GM23338 (cell line): ENCODE results near the gene FAM13A. TPM values are rescaled to one million over a fixed set of nuclear protein-coding genes. Genes with fewer than 3 reads are reported as not detected.

Source experiments
- ATAC-seq: fragments of 200-7000 bp; cut with Tn5 transposase; 3 replicates; pipeline ENCODE4 v1.9.1; 2020
- DNase-seq: peaks from one replicate; pipeline ENCODE4 v3.0.0-alpha.2; 2015; ENCODE audit warnings: low spot score
- H2AFZ ChIP-seq: fragments of 200-600 bp; sonication (generic); 2 replicates; pipeline ENCODE4 v1.8.0; 2016; ENCODE audit warnings: antibody characterized with exemption, mild to moderate bottlenecking, moderate library complexity
- H3F3A ChIP-seq: fragments of 200-600 bp; sonication (generic); replicated peaks from 2 replicates; pipeline ENCODE4 v1.8.0; 2017; ENCODE audit warnings: antibody characterized with exemption, mixed run types, low read depth
- H3K27ac ChIP-seq: fragments of 200-600 bp; sonication (generic); 2 replicates; pipeline ENCODE4 v1.6.1; 2016; ENCODE audit warnings: low read depth
- H3K27me3 ChIP-seq: fragments of 200-600 bp; sonication (generic); 2 replicates; pipeline ENCODE4 v1.8.0; 2016; ENCODE audit warnings: mild to moderate bottlenecking, mixed run types, moderate library complexity; ENCODE audit not compliant: insufficient read depth
- H3K36me3 ChIP-seq: fragments of 200-600 bp; sonication (generic); 2 replicates; pipeline ENCODE4 v1.8.0; 2016; ENCODE audit warnings: mild to moderate bottlenecking; ENCODE audit not compliant: insufficient read depth
- H3K4me1 ChIP-seq: fragments of 200-600 bp; sonication (generic); 2 replicates; pipeline ENCODE4 v1.8.0; 2016; ENCODE audit warnings: mild to moderate bottlenecking, moderate library complexity; ENCODE audit not compliant: insufficient read depth
- H3K4me2 ChIP-seq: fragments of 200-600 bp; sonication (generic); 2 replicates; pipeline ENCODE4 v1.7.1; 2017; ENCODE audit warnings: mixed run types
- H3K4me3 ChIP-seq: fragments of 200-600 bp; sonication (generic); 2 replicates; pipeline ENCODE4 v1.6.1; 2016; ENCODE audit warnings: mixed run types
- H3K79me2 ChIP-seq: fragments of 200-600 bp; sonication (generic); replicated peaks from 2 replicates; pipeline ENCODE4 v1.8.0; 2017; ENCODE audit warnings: mild to moderate bottlenecking; ENCODE audit not compliant: insufficient read depth
- H3K9me2 ChIP-seq: fragments of 200-600 bp; sonication (generic); 2 replicates; pipeline ENCODE4 v1.8.0; 2017; ENCODE audit not compliant: insufficient read depth
- H4K20me1 ChIP-seq: fragments of 200-600 bp; sonication (generic); replicated peaks from 2 replicates; pipeline ENCODE4 v1.8.0; 2017; ENCODE audit warnings: mild to moderate bottlenecking; ENCODE audit not compliant: insufficient read depth
- H3K27ac Mint-ChIP-seq: 2 replicates; pipeline ENCODE4 v1.8.0; 2020; ENCODE audit warnings: inconsistent platforms, mild to moderate bottlenecking, moderate library complexity, mixed read lengths
- H3K27me3 Mint-ChIP-seq: 3 replicates; pipeline ENCODE4 v1.8.0; 2022; ENCODE audit warnings: low read depth, mild to moderate bottlenecking, moderate library complexity, mixed read lengths, inconsistent platforms; ENCODE audit not compliant: insufficient read depth, poor library complexity
- H3K36me3 Mint-ChIP-seq: 3 replicates; pipeline ENCODE4 v1.8.0; 2021; ENCODE audit warnings: low read depth, mild to moderate bottlenecking, inconsistent platforms, moderate library complexity, mixed read lengths
- H3K4me1 Mint-ChIP-seq: 3 replicates; pipeline ENCODE4 v1.8.0; 2020; ENCODE audit warnings: mild to moderate bottlenecking, inconsistent platforms, mixed read lengths
- H3K4me3 Mint-ChIP-seq: 3 replicates; pipeline ENCODE4 v1.8.0; 2021; ENCODE audit warnings: moderate library complexity, mild to moderate bottlenecking, inconsistent platforms, mixed read lengths
- H3K9me3 Mint-ChIP-seq: 3 replicates; pipeline ENCODE4 v1.8.0; 2020; ENCODE audit warnings: moderate library complexity, mild to moderate bottlenecking, inconsistent platforms, mixed read lengths
- CREB1 ChIP-seq: fragments of 250-450 bp; sonication (Bioruptor Pico); IDR thresholded peaks from 2 replicates; pipeline ENCODE4 v1.5.0; 2020; ENCODE audit warnings: low read depth, mild to moderate bottlenecking, moderate library complexity
- EZH2phosphoT487 ChIP-seq: fragments of 200-600 bp; sonication (generic); IDR thresholded peaks from one replicate; pipeline ENCODE4 v1.8.1; 2018; ENCODE audit warnings: antibody characterized with exemption; ENCODE audit not compliant: unreplicated experiment
- JUNB ChIP-seq: IDR thresholded peaks from one replicate; pipeline ENCODE4 v1.6.1; 2016; ENCODE audit warnings: antibody characterized with exemption; ENCODE audit not compliant: unreplicated experiment
- NANOG ChIP-seq: IDR thresholded peaks from 2 replicates; pipeline ENCODE4 v1.6.1; 2016; ENCODE audit warnings: antibody characterized with exemption, borderline replicate concordance
- POLR2AphosphoS5 ChIP-seq: IDR thresholded peaks from 2 replicates; pipeline ENCODE4 v1.6.1; 2016; ENCODE audit warnings: antibody characterized with exemption, low read depth
- STAT1 ChIP-seq: IDR thresholded peaks from one replicate; pipeline ENCODE4 v1.6.1; 2016; ENCODE audit warnings: antibody characterized with exemption; ENCODE audit not compliant: unreplicated experiment
- ZNF114 ChIP-seq: fragments of 250-450 bp; sonication (Bioruptor Pico); IDR thresholded peaks from 2 replicates; pipeline ENCODE4 v1.5.0; 2020; ENCODE audit warnings: mild to moderate bottlenecking, moderate library complexity
- ZNF331 ChIP-seq: fragments of 250-450 bp; sonication (Bioruptor Pico); IDR thresholded peaks from 2 replicates; pipeline ENCODE4 v1.5.0; 2020; ENCODE audit warnings: low read depth, mild to moderate bottlenecking, moderate library complexity
- polyA plus RNA-seq: library from polyadenylated mRNA; unstranded; fragments of >200 nt; fragmentation: Nextera tagmentation; extraction: Ambion mirVana; gene quantifications from 2 replicates; pipeline ENCODE4 v1.2.1, GENCODE V29; 2016
- total RNA-seq: library from RNA; depleted of rRNA; stranded (reverse); fragments of >200 nt; shearing (Covaris generic); gene quantifications from 2 replicates; pipeline ENCODE4 v1.2.3, GENCODE V29; 2014
- TF ChIP-seq, protein P1 (sequence below): fragments of 250-450 bp; sonication (Bioruptor Pico); IDR thresholded peaks from 2 replicates; pipeline ENCODE4 v1.5.0; 2020; ENCODE audit warnings: mild to moderate bottlenecking, moderate library complexity
- TF ChIP-seq, protein P2 (sequence below): IDR thresholded peaks from 2 replicates; pipeline ENCODE4 v1.6.1; 2016; ENCODE audit warnings: antibody characterized with exemption
- TF ChIP-seq, protein P3 (sequence below), 2 experiments: fragments of 200-600 bp in 1 of 2; sonication (generic) in 1 of 2; conservative IDR thresholded peaks; 2 replicates each; pipeline versions ENCODE4 v1.5.1 to v1.6.1; 2016 to 2017; ENCODE audit warnings: antibody characterized with exemption in 2 of 2, low read depth in 2 of 2, mild to moderate bottlenecking in 2 of 2, moderate library complexity in 1 of 2

FAM13A gene
- total and polyA plus RNA-seq, 2 experiments from 2014 or later = 13.9 to 28.4 TPM

DNA sequence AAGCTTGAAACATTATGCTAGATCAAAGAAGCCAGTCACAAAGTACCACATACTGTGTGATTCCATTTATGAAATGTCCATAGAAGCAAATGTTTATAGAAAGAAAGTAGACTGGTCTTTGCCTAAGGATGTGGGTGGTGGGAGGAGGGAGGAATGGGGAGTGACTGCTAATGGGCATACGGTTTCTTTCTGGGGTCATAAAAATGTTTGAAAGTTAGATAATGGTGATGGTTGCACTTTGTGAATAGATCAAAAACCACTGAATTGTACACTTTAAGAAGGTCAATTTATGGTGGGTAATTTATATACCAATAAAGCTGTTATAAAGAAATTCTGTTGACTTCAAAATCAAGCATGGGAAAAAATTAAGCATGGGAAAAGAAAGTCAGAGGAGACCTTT lies 56.6 kb downstream of the FAM13A start (continued):
- TF ChIP-seq, protein P1, sequence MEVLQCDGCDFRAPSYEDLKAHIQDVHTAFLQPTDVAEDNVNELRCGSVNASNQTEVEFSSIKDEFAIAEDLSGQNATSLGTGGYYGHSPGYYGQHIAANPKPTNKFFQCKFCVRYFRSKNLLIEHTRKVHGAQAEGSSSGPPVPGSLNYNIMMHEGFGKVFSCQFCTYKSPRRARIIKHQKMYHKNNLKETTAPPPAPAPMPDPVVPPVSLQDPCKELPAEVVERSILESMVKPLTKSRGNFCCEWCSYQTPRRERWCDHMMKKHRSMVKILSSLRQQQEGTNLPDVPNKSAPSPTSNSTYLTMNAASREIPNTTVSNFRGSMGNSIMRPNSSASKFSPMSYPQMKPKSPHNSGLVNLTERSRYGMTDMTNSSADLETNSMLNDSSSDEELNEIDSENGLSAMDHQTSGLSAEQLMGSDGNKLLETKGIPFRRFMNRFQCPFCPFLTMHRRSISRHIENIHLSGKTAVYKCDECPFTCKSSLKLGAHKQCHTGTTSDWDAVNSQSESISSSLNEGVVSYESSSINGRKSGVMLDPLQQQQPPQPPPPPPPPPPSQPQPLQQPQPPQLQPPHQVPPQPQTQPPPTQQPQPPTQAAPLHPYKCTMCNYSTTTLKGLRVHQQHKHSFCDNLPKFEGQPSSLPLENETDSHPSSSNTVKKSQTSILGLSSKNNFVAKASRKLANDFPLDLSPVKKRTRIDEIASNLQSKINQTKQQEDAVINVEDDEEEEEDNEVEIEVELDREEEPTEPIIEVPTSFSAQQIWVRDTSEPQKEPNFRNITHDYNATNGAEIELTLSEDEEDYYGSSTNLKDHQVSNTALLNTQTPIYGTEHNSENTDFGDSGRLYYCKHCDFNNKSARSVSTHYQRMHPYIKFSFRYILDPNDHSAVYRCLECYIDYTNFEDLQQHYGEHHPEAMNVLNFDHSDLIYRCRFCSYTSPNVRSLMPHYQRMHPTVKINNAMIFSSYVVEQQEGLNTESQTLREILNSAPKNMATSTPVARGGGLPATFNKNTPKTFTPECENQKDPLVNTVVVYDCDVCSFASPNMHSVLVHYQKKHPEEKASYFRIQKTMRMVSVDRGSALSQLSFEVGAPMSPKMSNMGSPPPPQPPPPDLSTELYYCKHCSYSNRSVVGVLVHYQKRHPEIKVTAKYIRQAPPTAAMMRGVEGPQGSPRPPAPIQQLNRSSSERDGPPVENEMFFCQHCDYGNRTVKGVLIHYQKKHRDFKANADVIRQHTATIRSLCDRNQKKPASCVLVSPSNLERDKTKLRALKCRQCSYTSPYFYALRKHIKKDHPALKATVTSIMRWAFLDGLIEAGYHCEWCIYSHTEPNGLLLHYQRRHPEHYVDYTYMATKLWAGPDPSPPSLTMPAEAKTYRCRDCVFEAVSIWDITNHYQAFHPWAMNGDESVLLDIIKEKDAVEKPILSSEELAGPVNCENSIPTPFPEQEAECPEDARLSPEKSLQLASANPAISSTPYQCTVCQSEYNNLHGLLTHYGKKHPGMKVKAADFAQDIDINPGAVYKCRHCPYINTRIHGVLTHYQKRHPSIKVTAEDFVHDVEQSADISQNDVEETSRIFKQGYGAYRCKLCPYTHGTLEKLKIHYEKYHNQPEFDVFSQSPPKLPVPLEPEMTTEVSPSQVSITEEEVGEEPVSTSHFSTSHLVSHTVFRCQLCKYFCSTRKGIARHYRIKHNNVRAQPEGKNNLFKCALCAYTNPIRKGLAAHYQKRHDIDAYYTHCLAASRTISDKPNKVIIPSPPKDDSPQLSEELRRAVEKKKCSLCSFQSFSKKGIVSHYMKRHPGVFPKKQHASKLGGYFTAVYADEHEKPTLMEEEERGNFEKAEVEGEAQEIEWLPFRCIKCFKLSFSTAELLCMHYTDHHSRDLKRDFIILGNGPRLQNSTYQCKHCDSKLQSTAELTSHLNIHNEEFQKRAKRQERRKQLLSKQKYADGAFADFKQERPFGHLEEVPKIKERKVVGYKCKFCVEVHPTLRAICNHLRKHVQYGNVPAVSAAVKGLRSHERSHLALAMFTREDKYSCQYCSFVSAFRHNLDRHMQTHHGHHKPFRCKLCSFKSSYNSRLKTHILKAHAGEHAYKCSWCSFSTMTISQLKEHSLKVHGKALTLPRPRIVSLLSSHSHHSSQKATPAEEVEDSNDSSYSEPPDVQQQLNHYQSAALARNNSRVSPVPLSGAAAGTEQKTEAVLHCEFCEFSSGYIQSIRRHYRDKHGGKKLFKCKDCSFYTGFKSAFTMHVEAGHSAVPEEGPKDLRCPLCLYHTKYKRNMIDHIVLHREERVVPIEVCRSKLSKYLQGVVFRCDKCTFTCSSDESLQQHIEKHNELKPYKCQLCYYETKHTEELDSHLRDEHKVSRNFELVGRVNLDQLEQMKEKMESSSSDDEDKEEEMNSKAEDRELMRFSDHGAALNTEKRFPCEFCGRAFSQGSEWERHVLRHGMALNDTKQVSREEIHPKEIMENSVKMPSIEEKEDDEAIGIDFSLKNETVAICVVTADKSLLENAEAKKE (CRISPR knock-in tag) = no peak
- TF ChIP-seq EZH2phosphoT487 = no peak
- TF ChIP-seq, protein P2, sequence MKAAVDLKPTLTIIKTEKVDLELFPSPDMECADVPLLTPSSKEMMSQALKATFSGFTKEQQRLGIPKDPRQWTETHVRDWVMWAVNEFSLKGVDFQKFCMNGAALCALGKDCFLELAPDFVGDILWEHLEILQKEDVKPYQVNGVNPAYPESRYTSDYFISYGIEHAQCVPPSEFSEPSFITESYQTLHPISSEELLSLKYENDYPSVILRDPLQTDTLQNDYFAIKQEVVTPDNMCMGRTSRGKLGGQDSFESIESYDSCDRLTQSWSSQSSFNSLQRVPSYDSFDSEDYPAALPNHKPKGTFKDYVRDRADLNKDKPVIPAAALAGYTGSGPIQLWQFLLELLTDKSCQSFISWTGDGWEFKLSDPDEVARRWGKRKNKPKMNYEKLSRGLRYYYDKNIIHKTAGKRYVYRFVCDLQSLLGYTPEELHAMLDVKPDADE = no peak
- TF ChIP-seq STAT1 = no peak

DNA sequence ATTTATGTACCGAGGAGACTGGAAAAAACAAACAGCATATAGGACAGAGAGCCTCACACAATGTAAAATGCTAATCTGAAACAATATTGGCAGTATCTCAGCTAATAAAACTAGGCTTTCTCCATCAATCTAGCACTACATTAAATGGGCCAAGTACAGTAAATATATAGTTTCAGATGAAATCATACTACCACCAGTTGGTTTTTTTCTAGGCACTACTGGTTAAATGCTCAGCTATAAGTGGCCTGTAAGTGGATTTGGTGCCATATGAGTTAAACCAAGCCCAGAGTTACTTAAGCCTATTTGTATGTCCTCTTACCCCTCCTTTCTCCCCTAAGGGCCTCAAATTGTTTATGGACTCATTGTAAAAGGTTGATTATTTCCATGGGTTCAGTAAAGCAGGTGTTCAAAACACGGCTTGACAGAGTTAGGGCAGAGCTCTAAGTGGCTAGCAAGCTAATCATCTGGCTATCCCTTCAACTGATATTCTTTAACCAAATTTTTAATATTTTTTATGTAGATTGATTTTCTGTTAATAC lies 57.5 kb downstream of the FAM13A start:
- H3F3A ChIP-seq = no peaks in the 10 kb centered on the region
- ATAC-seq (no peak), DNase-seq (no peak)
- no peak overlapping the region for H3K4me2 ChIP-seq
- H3K27ac ChIP-seq = no peak overlapping the region
- H3K4me1 ChIP-seq = no peaks in the 10 kb centered on the region
- Mint-ChIP-seq H3K4me1 (peaks cover 9% of the 10 kb centered on the region; the same call in 2 of the 3 replicates), H3K36me3 (no peaks in the 10 kb centered on the region; the same call in 2 of the 3 replicates), H3K4me3 (no peak overlapping the region), H3K9me3 (no peaks in the 10 kb centered on the region), H3K27ac (no peak overlapping the region), H3K27me3 (peaks cover 1% of the 10 kb centered on the region)
- H3K9me2 ChIP-seq = no peaks in the 10 kb centered on the region
- no peaks in the 10 kb centered on the region; the same call in 1 of the 2 replicates for H4K20me1 ChIP-seq
- no peaks in the 10 kb centered on the region for H3K36me3 ChIP-seq
- H3K79me2 ChIP-seq = no peaks in the 10 kb centered on the region
- no peak overlapping the region for H3K4me3 ChIP-seq
- no peaks in the 10 kb centered on the region for H3K27me3 ChIP-seq
- H2AFZ ChIP-seq = no peak overlapping the region
- TF ChIP-seq, protein P3, sequence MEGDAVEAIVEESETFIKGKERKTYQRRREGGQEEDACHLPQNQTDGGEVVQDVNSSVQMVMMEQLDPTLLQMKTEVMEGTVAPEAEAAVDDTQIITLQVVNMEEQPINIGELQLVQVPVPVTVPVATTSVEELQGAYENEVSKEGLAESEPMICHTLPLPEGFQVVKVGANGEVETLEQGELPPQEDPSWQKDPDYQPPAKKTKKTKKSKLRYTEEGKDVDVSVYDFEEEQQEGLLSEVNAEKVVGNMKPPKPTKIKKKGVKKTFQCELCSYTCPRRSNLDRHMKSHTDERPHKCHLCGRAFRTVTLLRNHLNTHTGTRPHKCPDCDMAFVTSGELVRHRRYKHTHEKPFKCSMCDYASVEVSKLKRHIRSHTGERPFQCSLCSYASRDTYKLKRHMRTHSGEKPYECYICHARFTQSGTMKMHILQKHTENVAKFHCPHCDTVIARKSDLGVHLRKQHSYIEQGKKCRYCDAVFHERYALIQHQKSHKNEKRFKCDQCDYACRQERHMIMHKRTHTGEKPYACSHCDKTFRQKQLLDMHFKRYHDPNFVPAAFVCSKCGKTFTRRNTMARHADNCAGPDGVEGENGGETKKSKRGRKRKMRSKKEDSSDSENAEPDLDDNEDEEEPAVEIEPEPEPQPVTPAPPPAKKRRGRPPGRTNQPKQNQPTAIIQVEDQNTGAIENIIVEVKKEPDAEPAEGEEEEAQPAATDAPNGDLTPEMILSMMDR (conservative IDR thresholded peaks at IDR 0.05; ENCODE audit: low read depth in 2 of 2) = no peak
- TF ChIP-seq NANOG (no peak), ZNF114 (CRISPR knock-in tag) (no peak), CREB1 (CRISPR knock-in tag) (no peak), JUNB (no peak), ZNF331 (CRISPR knock-in tag) (no peak), POLR2AphosphoS5 (no peak)
- TF ChIP-seq, protein P2 = no peak
